IMR-90 (cell line): ENCODE results near the gene SCG5. TPM values are rescaled to one million over a fixed set of nuclear protein-coding genes. Genes with fewer than 3 reads are reported as not detected.

Experiments used
- ATAC-seq: fragments of 200-7000 bp; cut with Tn5 transposase; 2 replicates; pipeline ENCODE4 v1.9.1; 2020; ENCODE audit warnings: low read depth, mild to moderate bottlenecking, moderate library complexity
- BruUV-seq: library from RNA; stranded (reverse); fragments of 400-500 nt; replicated peaks from 2 replicates; lab custom pipeline; 2021; lab: Mats Ljungman, UMichigan
- CTCF ChIA-PET: fragments of 300-600 bp; formaldehyde crosslinking; extraction: SDS; loops from one replicate; lab custom pipeline; 2021; ENCODE audit warnings: antibody characterized with exemption; lab: Yijun Ruan, JAX
- POLR2A ChIA-PET: fragments of 300-600 bp; sonication (Branson Sonifier 250); formaldehyde crosslinking; loops from one replicate; lab custom pipeline; 2022; ENCODE audit warnings: antibody characterized with exemption; ENCODE audit not compliant: unreplicated experiment; lab: Charles Lee
- DNase-seq: peaks from one replicate; pipeline ENCODE4 v3.0.0; 2013
- H2AFZ ChIP-seq: replicated peaks from 2 replicates; pipeline ENCODE3; 2013; ENCODE audit warnings: low read length, mild to moderate bottlenecking; ENCODE audit not compliant: poor library complexity
- H2AK5ac ChIP-seq: 2 replicates; pipeline ENCODE4 v1.6.1; 2013; ENCODE audit warnings: low read depth, low read length, inconsistent platforms
- H2AK9ac ChIP-seq: replicated peaks from 2 replicates; pipeline ENCODE3; 2013; ENCODE audit warnings: mild to moderate bottlenecking, low read depth, low read length, moderate library complexity; ENCODE audit not compliant: poor library complexity
- H2BK120ac ChIP-seq: 2 replicates; pipeline ENCODE4 v1.6.1; 2013; ENCODE audit warnings: low read depth, low read length, inconsistent platforms
- H2BK15ac ChIP-seq: 3 replicates; pipeline ENCODE4 v1.6.1; 2013; ENCODE audit warnings: low read depth, low read length, inconsistent platforms
- H2BK20ac ChIP-seq: 2 replicates; pipeline ENCODE4 v1.6.1; 2013; ENCODE audit warnings: low read depth, mild to moderate bottlenecking, inconsistent platforms, low read length, moderate library complexity
- H2BK5ac ChIP-seq: 2 replicates; pipeline ENCODE4 v1.6.1; 2013; ENCODE audit warnings: mild to moderate bottlenecking, low read depth, low read length, inconsistent platforms; ENCODE audit not compliant: poor library complexity, severe bottlenecking
- H3K14ac ChIP-seq: replicated peaks from 2 replicates; pipeline ENCODE4 v1.6.1; 2013; ENCODE audit warnings: low read depth, low read length, inconsistent platforms
- H3K18ac ChIP-seq: 2 replicates; pipeline ENCODE4 v1.6.1; 2013; ENCODE audit warnings: low read depth, low read length, control low read depth
- H3K23ac ChIP-seq: 2 replicates; pipeline ENCODE4 v1.6.1; 2013; ENCODE audit warnings: low read depth, low read length, inconsistent platforms
- H3K27ac ChIP-seq: 2 replicates; pipeline ENCODE4 v1.5.1; 2013; ENCODE audit warnings: mild to moderate bottlenecking, control low read depth, low read length; ENCODE audit not compliant: insufficient read depth
- H3K27me3 ChIP-seq: 2 replicates; pipeline ENCODE4 v1.6.1; 2013; ENCODE audit warnings: low read length; ENCODE audit not compliant: control insufficient read depth, insufficient read depth
- H3K36me3 ChIP-seq: 2 replicates; pipeline ENCODE4 v1.6.1; 2013; ENCODE audit warnings: low read length, mixed read lengths; ENCODE audit not compliant: control insufficient read depth, insufficient read depth
- H3K4ac ChIP-seq: 2 replicates; pipeline ENCODE4 v1.6.1; 2013; ENCODE audit warnings: low read depth, low read length, inconsistent platforms
- H3K4me1 ChIP-seq: 2 replicates; pipeline ENCODE4 v1.6.1; 2013; ENCODE audit warnings: low read length, mixed read lengths; ENCODE audit not compliant: control insufficient read depth, insufficient read depth
- H3K4me2 ChIP-seq: 2 replicates; pipeline ENCODE4 v1.6.1; 2013; ENCODE audit warnings: low read depth, mild to moderate bottlenecking, control low read depth, low read length, moderate library complexity
- H3K4me3 ChIP-seq: 2 replicates; pipeline ENCODE4 v1.5.1; 2013; ENCODE audit warnings: low read depth, mild to moderate bottlenecking, control low read depth, low read length, moderate library complexity; ENCODE audit not compliant: insufficient read depth
- H3K56ac ChIP-seq: 2 replicates; pipeline ENCODE4 v1.6.1; 2013; ENCODE audit warnings: low read length, inconsistent platforms; ENCODE audit not compliant: insufficient read depth; ENCODE audit errors: extremely low read depth
- H3K79me1 ChIP-seq, 2 experiments: 2 replicates each; pipeline ENCODE4 v1.6.1; 2013; ENCODE audit warnings: low read length in 2 of 2, inconsistent platforms in 1 of 2, low read depth in 1 of 2
- H3K9ac ChIP-seq: 2 replicates; pipeline ENCODE4 v1.6.1; 2013; ENCODE audit warnings: low read depth, low read length, control low read depth
- H3K9me1 ChIP-seq: 2 replicates; pipeline ENCODE4 v1.6.1; 2013; ENCODE audit warnings: low read length, inconsistent platforms; ENCODE audit not compliant: insufficient read depth
- H3K9me3 ChIP-seq: 2 replicates; pipeline ENCODE4 v1.6.1; 2013; ENCODE audit warnings: low read length; ENCODE audit not compliant: control insufficient read depth, insufficient read depth
- H4K20me1 ChIP-seq: 2 replicates; pipeline ENCODE4 v1.6.1; 2013; ENCODE audit warnings: low read length, inconsistent platforms; ENCODE audit not compliant: insufficient read depth
- H4K5ac ChIP-seq: 2 replicates; pipeline ENCODE4 v1.6.1; 2013; ENCODE audit warnings: mild to moderate bottlenecking, low read depth, low read length, control low read depth
- H4K8ac ChIP-seq, 2 experiments: 2 replicates each; pipeline ENCODE4 v1.6.1; 2013; ENCODE audit warnings: low read depth in 2 of 2, low read length in 2 of 2, control low read depth in 1 of 2, inconsistent platforms in 1 of 2
- H4K91ac ChIP-seq: 2 replicates; pipeline ENCODE4 v1.6.1; 2013; ENCODE audit warnings: low read depth, low read length, inconsistent platforms; ENCODE audit not compliant: insufficient read depth
- BHLHE40 ChIP-seq: fragments of 150-350 bp; IDR thresholded peaks from 2 replicates; pipeline ENCODE4 v1.6.1; 2016; ENCODE audit warnings: mild to moderate bottlenecking, low read depth, low read length
- CEBPB ChIP-seq: IDR thresholded peaks from 2 replicates; pipeline ENCODE4 v1.6.1; 2012; ENCODE audit warnings: low read depth, low read length, improper control_type of control experiment
- CHD1 ChIP-seq: IDR thresholded peaks from 2 replicates; pipeline ENCODE4 v1.6.1; 2012; ENCODE audit warnings: low read depth, low read length, improper control_type of control experiment
- CTCF ChIP-seq: conservative IDR thresholded peaks from 2 replicates; pipeline ENCODE4 v1.5.1; 2012; ENCODE audit warnings: mild to moderate bottlenecking, low read depth, low read length, improper control_type of control experiment
- ELK1 ChIP-seq: fragments of 150-350 bp; IDR thresholded peaks from 2 replicates; pipeline ENCODE4 v1.6.1; 2016; ENCODE audit warnings: low read depth, mild to moderate bottlenecking, low read length, moderate library complexity, borderline replicate concordance
- FOS ChIP-seq: fragments of 150-350 bp; IDR thresholded peaks from 2 replicates; pipeline ENCODE4 v1.6.1; 2016; ENCODE audit warnings: low read depth, low read length
- MAFK ChIP-seq: IDR thresholded peaks from 2 replicates; pipeline ENCODE4 v1.6.1; 2012; ENCODE audit warnings: low read depth, low read length, improper control_type of control experiment
- MAZ ChIP-seq: IDR thresholded peaks from 2 replicates; pipeline ENCODE4 v1.6.1; 2012; ENCODE audit warnings: low read depth, mild to moderate bottlenecking, low read length, improper control_type of control experiment, moderate library complexity, borderline replicate concordance
- MXI1 ChIP-seq: IDR thresholded peaks from 2 replicates; pipeline ENCODE4 v1.6.1; 2012; ENCODE audit warnings: low read depth, mild to moderate bottlenecking, low read length, moderate library complexity, borderline replicate concordance
- NFE2L2 ChIP-seq: fragments of 150-350 bp; IDR thresholded peaks from 2 replicates; pipeline ENCODE4 v1.6.1; 2016; ENCODE audit warnings: low read depth, mild to moderate bottlenecking, low read length
- POLR2A ChIP-seq: IDR thresholded peaks from 2 replicates; pipeline ENCODE4 v1.6.1; 2012; ENCODE audit warnings: mild to moderate bottlenecking, low read depth, low read length
- RAD21 ChIP-seq: IDR thresholded peaks from 2 replicates; pipeline ENCODE4 v1.6.1; 2012; ENCODE audit warnings: low read length, improper control_type of control experiment
- RCOR1 ChIP-seq: IDR thresholded peaks from 2 replicates; pipeline ENCODE4 v1.6.1; 2012; ENCODE audit warnings: mild to moderate bottlenecking, low read length, improper control_type of control experiment; ENCODE audit not compliant: insufficient replicate concordance
- RFX5 ChIP-seq: IDR thresholded peaks from 2 replicates; pipeline ENCODE4 v1.8.0; 2012; ENCODE audit warnings: low read depth, mild to moderate bottlenecking, low read length, moderate library complexity
- SMC3 ChIP-seq: fragments of 150-350 bp; IDR thresholded peaks from 2 replicates; pipeline ENCODE4 v1.6.1; 2016; ENCODE audit warnings: low read depth, mild to moderate bottlenecking, antibody characterized with exemption, low read length, moderate library complexity
- WGBS, 2 experiments: methylation state at CpG; one replicate each; pipeline versions ENCODE4 v1.1.5 to v1.1.7; 2013; ENCODE audit warnings: missing lambda C conversion rate in 2 of 2; ENCODE audit not compliant: insufficient read length in 1 of 2; ENCODE audit errors: extremely low coverage in 2 of 2; 5-methylcytosine and 5-hydroxymethylcytosine counted together
- dilution Hi-C: fragments of 300-500 bp; cut with HindIII; formaldehyde crosslinking; loops from one replicate; pipeline ENCODE4 v1.14.3; 2018; ENCODE audit warnings: low sequenced_read_pairs; ENCODE audit not compliant: unreplicated experiment
- in situ Hi-C: fragments of 300-500 bp; cut with MboI; formaldehyde crosslinking; loops from 3 replicates; pipeline ENCODE4 v1.14.3; 2019; ENCODE audit warnings: low sequenced_read_pairs, inconsistent platforms, mixed read lengths
- intact Hi-C: fragments of 100-400 bp; cut with micrococcal nuclease; formaldehyde crosslinking; loops from 2 replicates; pipeline ENCODE4 v1.10.0; 2022
- polyA plus RNA-seq, 3 experiments: library from polyadenylated mRNA; depleted of rRNA; stranded (reverse); fragments of >200 nt; gene quantifications; 2 replicates each; pipeline ENCODE4 v1.2.3, GENCODE V29; 2012; ENCODE audit warnings: low replicate concordance in 1 of 3
- total RNA-seq: library from RNA; depleted of rRNA; stranded (reverse); fragments of >200 nt; gene quantifications from 2 replicates; pipeline ENCODE4 v1.2.3, GENCODE V29; 2012

The SCG5 gene
- total and polyA plus RNA-seq, 2 of the 4 experiments (the other 2 are of a cell fraction): 7.9 to 16.8 TPM

- no TSS peak for BruUV-seq
- peak overlapping the region; percentile 2; the same call in 1 of the 3 replicates for H2BK15ac ChIP-seq
- H3K18ac ChIP-seq: peak overlapping the region; percentile 99
- H3K9me1 ChIP-seq: peaks cover 3% of the 10 kb centered on the region
- H4K20me1 ChIP-seq: peaks cover 61% of the 10 kb centered on the region
- peak overlapping the region; percentile 56 for H4K91ac ChIP-seq
- dilution Hi-C loops: no loop called here
- H3K23ac ChIP-seq: peak overlapping the region; percentile 88
- H2AK9ac ChIP-seq: peak overlapping the region; percentile 76
- peaks cover 6% of the 10 kb centered on the region for H3K4me1 ChIP-seq
- H3K27me3 ChIP-seq: no peaks in the 10 kb centered on the region
- DNase-seq (no peak), ATAC-seq (peak; percentile 3)
- peaks cover 39% of the 10 kb centered on the region for H3K36me3 ChIP-seq
- H2BK20ac ChIP-seq: peak overlapping the region; percentile 22; the same call in 1 of the 2 replicates
- H3K4me3 ChIP-seq: peak overlapping the region; percentile 84
- H4K8ac ChIP-seq: peak overlapping the region; percentile 41 to 79
- H3K27ac ChIP-seq: peak overlapping the region; percentile 94
- H3K56ac ChIP-seq: peak overlapping the region; percentile 74
- H2BK5ac ChIP-seq: peak overlapping the region; percentile 96
- intact Hi-C loops: loop anchor here (2.0 to 5.0 kb wide), 2 partner anchors 153 to 276 kb away; no protein-coding TSS in a partner anchor
- peak overlapping the region; percentile 73 for H2BK120ac ChIP-seq
- ChIA-PET POLR2A (no interaction called here), CTCF (no interaction called here)
- H2AK5ac ChIP-seq: peak overlapping the region; percentile 27
- H3K9me3 ChIP-seq: no peaks in the 10 kb centered on the region
- peak overlapping the region; percentile 74 for H2AFZ ChIP-seq
- peak overlapping the region; percentile 96 for H4K5ac ChIP-seq
- H3K14ac ChIP-seq: peak overlapping the region; percentile 73
- peak overlapping the region; percentile 99 for H3K9ac ChIP-seq
- H3K4me2 ChIP-seq: peak overlapping the region; percentile 97
- in situ Hi-C loops: loop anchor here (5.0 to 10.0 kb wide), 2 partner anchors 37 to 54 kb away; no protein-coding TSS in a partner anchor
- H3K4ac ChIP-seq: peak overlapping the region; percentile 73
- H3K79me1 ChIP-seq: peaks cover 4 to 30% of the 10 kb centered on the region in 2 experiments; a peak in 2 of 4 replicates
- 2% methylated on average over 30 of the region's 70 CpGs; no CpG with 5 or more reads in 1 of the 2 experiments for WGBS, 2 experiments
- no peak for TF ChIP-seq SMC3
- TF ChIP-seq MAFK: no peak
- TF ChIP-seq ELK1: no peak
- no peak for TF ChIP-seq RCOR1
- TF ChIP-seq POLR2A: no peak; the same call in 1 of the 2 replicates
- TF ChIP-seq CHD1: no peak; the same call in 1 of the 2 replicates
- no peak for TF ChIP-seq BHLHE40
- TF ChIP-seq MAZ: no peak; the same call in 1 of the 2 replicates
- TF ChIP-seq NFE2L2: no peak
- TF ChIP-seq CEBPB: no peak
- no peak for TF ChIP-seq RFX5
- TF ChIP-seq CTCF: no peak
- TF ChIP-seq FOS: no peak
- TF ChIP-seq MXI1: no peak
- no peak for TF ChIP-seq RAD21
These were observed 77.6 kb downstream of the SCG5 start for GRCh38 chr15:32718821-32719716.
